K562 (cell line): ENCODE data around the gene HOXB8. TPM values are rescaled to one million over a fixed set of nuclear protein-coding genes. Genes with fewer than 3 reads are reported as not detected.

ENCODE experiments used
- BRD9 ChIP-seq: fragments of 450-650 bp; IDR thresholded peaks from 2 replicates; pipeline ENCODE4 v1.6.1; 2018; ENCODE audit warnings: low read depth; ENCODE audit not compliant: partially characterized antibody
- CBX5 ChIP-seq: IDR thresholded peaks from 2 replicates; pipeline ENCODE4 v1.6.1; 2014; ENCODE audit warnings: low read depth, borderline replicate concordance
- HES1 ChIP-seq: fragments of 450-650 bp; IDR thresholded peaks from 2 replicates; pipeline ENCODE4 v1.6.1; 2016; ENCODE audit warnings: low read depth, mild to moderate bottlenecking, moderate library complexity
- HMG20A ChIP-seq: fragments of 450-650 bp; formaldehyde crosslinking; conservative IDR thresholded peaks from 2 replicates; pipeline ENCODE4 v1.4.0; 2020; ENCODE audit warnings: mild to moderate bottlenecking, mixed read lengths
- MAZ ChIP-seq, 2 experiments: fragments of 450-650 bp in 1 of 2; sonication (generic) in 1 of 2; formaldehyde crosslinking; IDR thresholded peaks in 1 of 2; conservative IDR thresholded peaks in 1 of 2; 2 replicates each; pipeline versions ENCODE4 v1.4.0 to v1.5.0; 2020; ENCODE audit warnings: mild to moderate bottlenecking in 1 of 2, missing genetic modification reagents in 1 of 2
- MCM7 ChIP-seq, 2 experiments: fragments of 450-650 bp; IDR thresholded peaks; 2 replicates each; pipeline ENCODE4 v1.6.1; 2016 to 2018
- MEF2A ChIP-seq: IDR thresholded peaks from 2 replicates; pipeline ENCODE4 v1.6.1; 2011; ENCODE audit warnings: low read depth, mild to moderate bottlenecking, low read length, moderate library complexity; ENCODE audit not compliant: control insufficient read depth
- POLR2AphosphoS2 ChIP-seq: IDR thresholded peaks from 2 replicates; pipeline ENCODE4 v1.6.1; 2012; ENCODE audit warnings: low read length, improper control_type of control experiment
- POU5F1 ChIP-seq: fragments of 150-350 bp; IDR thresholded peaks from 2 replicates; pipeline ENCODE4 v1.6.1; 2014; ENCODE audit warnings: borderline replicate concordance, low read length, low read depth, mild to moderate bottlenecking; ENCODE audit not compliant: partially characterized antibody
- TEAD1 ChIP-seq, 2 experiments: fragments of 450-650 bp in 1 of 2; sonication (generic) in 1 of 2; formaldehyde crosslinking; IDR thresholded peaks; 2 replicates each; pipeline versions ENCODE4 v1.4.0 to v1.8.0; 2020 to 2022; ENCODE audit warnings: mild to moderate bottlenecking in 2 of 2, missing genetic modification reagents in 1 of 2
- ZFX ChIP-seq: sonication (generic); formaldehyde crosslinking; IDR thresholded peaks from 2 replicates; pipeline ENCODE4 v1.8.0; 2022; ENCODE audit warnings: mild to moderate bottlenecking, missing genetic modification reagents, moderate library complexity
- ZNF740 ChIP-seq, 3 experiments: fragments of 200-800 bp in 1 of 3; sonication (Bioruptor generic) in 1 of 3; sonication (generic) in 1 of 3; formaldehyde crosslinking in 1 of 3; IDR thresholded peaks; 2 replicates each; pipeline versions ENCODE4 v1.6.1 to v1.8.0; 2016 to 2022; ENCODE audit warnings: mild to moderate bottlenecking in 2 of 3, missing compliant biosample characterization in 2 of 3, missing genetic modification characterization in 2 of 3, missing genetic modification reagents in 1 of 3
- polyA plus RNA-seq, 8 experiments: library from polyadenylated mRNA; depleted of rRNA in 4 of 8; stranded (reverse) in 5 of 8; unstranded in 3 of 8; fragments of >200 nt; fragmentation: Nextera tagmentation in 2 of 8; fragmentation: Illumina TruSeq in 1 of 8; extraction: Ambion mirVana in 2 of 8; extraction: Trizol in 1 of 8; gene quantifications; 2 replicates each; pipeline versions ENCODE4 v1.2.1 to v1.2.3, GENCODE V29; 2011 to 2014; ENCODE audit warnings: inconsistent platforms in 1 of 8, missing spikeins in 1 of 8
- total RNA-seq, 7 experiments: library from RNA; depleted of rRNA in 6 of 7; stranded (reverse); fragments of >200 nt in 6 of 7; fragmentation: Illumina TruSeq in 2 of 7; extraction: Trizol in 2 of 7; gene quantifications; 2 replicates each; pipeline versions ENCODE4 v1.2.1 to v1.2.3, GENCODE V29; 2011 to 2021; ENCODE audit warnings: low replicate concordance in 1 of 7
- TF ChIP-seq, protein P1 (sequence below), 2 experiments: fragments of 450-650 bp; IDR thresholded peaks; 2 replicates each; pipeline ENCODE4 v1.6.1; 2016; ENCODE audit warnings: mild to moderate bottlenecking in 2 of 2, borderline replicate concordance in 1 of 2, low read depth in 1 of 2, moderate library complexity in 1 of 2

The HOXB8 gene
- total and polyA plus RNA-seq, 9 of the 15 experiments (the other 6 are each of a cell fraction or from before 2014, with no cell fraction given): 0.52 to 23.8 (median 3.6) TPM

- TF ChIP-seq POLR2AphosphoS2: peak; percentile 67; the same call in 1 of the 2 replicates
- TF ChIP-seq CBX5: no peak
- TF ChIP-seq MCM7 (IDR thresholded peaks at IDR 0.05): no peak
- peak in 1 of 2 experiments; percentile 25; a peak in 1 of 4 replicates for TF ChIP-seq TEAD1 (CRISPR knock-in tag; IDR thresholded peaks at IDR 0.05)
- TF ChIP-seq POU5F1: no peak
- TF ChIP-seq HES1: no peak
- no peak for TF ChIP-seq HMG20A (CRISPR knock-in tag)
- TF ChIP-seq ZFX (CRISPR knock-in tag): peak; percentile 91
- peak; percentile 26 to 59; a peak in 3 of 4 replicates for TF ChIP-seq MAZ (CRISPR knock-in tag; conservative IDR thresholded peaks at IDR 0.05 in 1 of 2, IDR thresholded peaks at IDR 0.05 in 1 of 2)
- TF ChIP-seq BRD9: peak; percentile 46
- no peak for TF ChIP-seq MEF2A
- TF ChIP-seq, protein P1, sequence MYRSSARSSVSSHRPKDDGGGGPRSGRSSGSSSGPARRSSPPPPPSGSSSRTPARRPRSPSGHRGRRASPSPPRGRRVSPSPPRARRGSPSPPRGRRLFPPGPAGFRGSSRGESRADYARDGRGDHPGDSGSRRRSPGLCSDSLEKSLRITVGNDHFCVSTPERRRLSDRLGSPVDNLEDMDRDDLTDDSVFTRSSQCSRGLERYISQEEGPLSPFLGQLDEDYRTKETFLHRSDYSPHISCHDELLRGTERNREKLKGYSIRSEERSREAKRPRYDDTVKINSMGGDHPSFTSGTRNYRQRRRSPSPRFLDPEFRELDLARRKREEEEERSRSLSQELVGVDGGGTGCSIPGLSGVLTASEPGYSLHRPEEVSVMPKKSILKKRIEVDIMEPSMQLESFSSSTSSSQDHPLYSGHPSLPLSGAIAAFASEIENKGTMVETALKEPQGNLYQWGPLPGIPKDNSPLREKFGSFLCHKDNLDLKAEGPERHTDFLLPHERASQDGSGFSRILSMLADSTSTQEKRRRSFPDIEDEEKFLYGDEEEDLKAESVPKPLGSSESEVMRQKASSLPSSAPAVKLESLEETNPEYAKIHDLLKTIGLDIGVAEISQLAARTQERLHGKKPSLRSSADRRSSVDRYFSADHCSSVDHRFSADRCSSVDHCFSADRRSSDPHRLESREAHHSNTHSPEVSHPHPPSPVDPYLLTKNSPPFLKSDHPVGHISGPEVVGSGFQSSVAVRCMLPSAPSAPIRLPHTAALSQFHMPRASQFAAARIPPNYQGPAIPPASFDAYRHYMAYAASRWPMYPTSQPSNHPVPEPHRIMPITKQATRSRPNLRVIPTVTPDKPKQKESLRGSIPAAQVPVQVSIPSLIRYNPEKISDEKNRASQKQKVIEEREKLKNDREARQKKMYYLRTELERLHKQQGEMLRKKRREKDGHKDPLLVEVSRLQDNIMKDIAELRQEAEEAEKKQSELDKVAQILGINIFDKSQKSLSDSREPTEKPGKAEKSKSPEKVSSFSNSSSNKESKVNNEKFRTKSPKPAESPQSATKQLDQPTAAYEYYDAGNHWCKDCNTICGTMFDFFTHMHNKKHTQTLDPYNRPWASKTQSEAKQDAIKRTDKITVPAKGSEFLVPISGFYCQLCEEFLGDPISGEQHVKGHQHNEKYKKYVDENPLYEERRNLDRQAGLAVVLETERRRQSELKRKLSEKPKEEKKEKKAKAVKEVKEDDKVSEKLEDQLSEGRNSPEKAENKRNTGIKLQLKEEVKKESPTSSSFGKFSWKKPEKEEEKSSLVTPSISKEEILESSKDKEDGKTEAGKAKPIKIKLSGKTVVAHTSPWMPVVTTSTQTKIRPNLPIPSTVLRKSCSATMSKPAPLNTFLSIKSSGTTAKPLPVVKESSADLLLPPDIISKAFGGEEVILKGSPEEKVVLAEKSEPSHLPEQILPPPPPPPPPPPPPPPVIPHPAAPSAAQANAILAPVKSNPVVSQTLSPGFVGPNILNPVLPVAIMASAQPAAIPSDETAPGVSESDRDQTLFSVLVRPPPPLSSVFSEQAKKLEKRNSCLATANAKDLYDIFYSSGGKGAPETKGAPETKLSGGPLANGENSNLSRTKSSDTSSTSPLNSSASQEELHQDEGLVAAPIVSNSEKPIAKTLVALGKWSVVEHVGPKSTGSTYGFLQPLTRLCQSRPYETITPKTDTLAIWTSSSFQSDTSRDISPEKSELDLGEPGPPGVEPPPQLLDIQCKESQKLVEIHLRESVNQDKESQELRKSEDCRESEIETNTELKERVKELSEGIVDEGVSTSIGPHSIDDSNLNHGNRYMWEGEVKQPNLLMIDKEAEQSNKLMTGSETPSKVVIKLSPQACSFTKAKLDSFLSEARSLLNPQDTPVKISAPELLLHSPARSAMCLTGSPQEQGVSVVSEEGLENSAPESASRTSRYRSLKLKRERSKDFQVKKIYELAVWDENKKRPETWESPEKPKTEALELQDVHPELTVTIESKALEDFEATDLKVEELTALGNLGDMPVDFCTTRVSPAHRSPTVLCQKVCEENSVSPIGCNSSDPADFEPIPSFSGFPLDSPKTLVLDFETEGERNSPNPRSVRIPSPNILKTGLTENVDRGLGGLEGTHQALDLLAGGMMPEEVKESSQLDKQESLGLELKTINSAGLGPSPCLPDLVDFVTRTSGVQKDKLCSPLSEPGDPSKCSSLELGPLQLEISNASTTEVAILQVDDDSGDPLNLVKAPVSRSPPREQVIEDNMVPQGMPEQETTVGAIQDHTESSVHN (IDR thresholded peaks at IDR 0.05; ENCODE audit: borderline replicate concordance in 1 of 2, low read depth in 1 of 2): no peak
- TF ChIP-seq ZNF740 (CRISPR knock-in tag; IDR thresholded peaks at IDR 0.05): peak; percentile 95
- peak in 1 of 2 experiments; percentile 78; a peak in 2 of 4 replicates for TF ChIP-seq ZNF740 (tag; IDR thresholded peaks at IDR 0.05)
These were observed 4.5 kb downstream of the HOXB8 start, which contains the start of gene HOXB7 (continued) for GRCh38 chr17:48610282-48611211.
